ENCODE data around the gene MFSD11.
A peak's percentile ranks its signal among the peaks of the same experiment; 100 is the strongest.
"Not testable (repeated sequence)": the region's sequence is repeated elsewhere in the genome, so short reads cannot be mapped to it uniquely, and the experiment has no call there.

Gene MFSD11

GRCh38 chr17:76707985-76708807, 29.7 kb upstream of the MFSD11 start:
- no peak for DNase-seq (ENCODE audit: low read depth in 2 of 3, low spot score in 2 of 3)

- no peak for DNase-seq (ENCODE audit: low read depth in 2 of 3, low spot score in 2 of 3)
Observed at GRCh38 chr17:76709077-76709950, 28.6 kb upstream of the MFSD11 start.

GRCh38 chr17:76709951-76710862, 27.7 kb upstream of the MFSD11 start:
- not testable (repeated sequence) for DNase-seq (ENCODE audit: low read depth in 2 of 3, low spot score in 2 of 3)

GRCh38 chr17:76710863-76711611, 26.9 kb upstream of the MFSD11 start, which contains the start of gene MXRA7:
Gene MXRA7 (minus strand): TSS chr17:76710965. CDS start chr17:76710946, 19 bp downstream.
- DNase-seq (ENCODE audit: low read depth in 2 of 3, low spot score in 2 of 3) = peak in 2 of 3 experiments; percentile 40 to 49

- DNase-seq (ENCODE audit: low read depth in 2 of 3, low spot score in 2 of 3) = not testable (repeated sequence)
Observed at GRCh38 chr17:76712321-76712720, 25.6 kb upstream of the MFSD11 start.

- no peak for DNase-seq (ENCODE audit: low read depth in 2 of 3, low spot score in 2 of 3)
Observed at GRCh38 chr17:76713765-76714164, 24.2 kb upstream of the MFSD11 start.

- DNase-seq (ENCODE audit: low read depth in 2 of 3, low spot score in 2 of 3) = no peak
Observed at GRCh38 chr17:76714336-76714735, 23.6 kb upstream of the MFSD11 start.

- DNase-seq (ENCODE audit: low read depth in 2 of 3, low spot score in 2 of 3) = peak in 2 of 3 experiments; percentile 69 to 72
Observed at GRCh38 chr17:76714822-76715495, 23.0 kb upstream of the MFSD11 start.

- DNase-seq (ENCODE audit: low read depth in 2 of 3, low spot score in 2 of 3) = no peak
Observed at GRCh38 chr17:76715496-76715830, 22.5 kb upstream of the MFSD11 start.

GRCh38 chr17:76716146-76716838, 21.6 kb upstream of the MFSD11 start:
- DNase-seq (ENCODE audit: low read depth in 2 of 3, low spot score in 2 of 3) = peak in 1 of 3 experiments; percentile 57

- no peak for DNase-seq (ENCODE audit: low read depth in 2 of 3, low spot score in 2 of 3)
Observed at GRCh38 chr17:76716839-76717215, 21.1 kb upstream of the MFSD11 start.

GRCh38 chr17:76718516-76718915, 19.4 kb upstream of the MFSD11 start:
- DNase-seq (ENCODE audit: low read depth in 2 of 3, low spot score in 2 of 3) = no peak

GRCh38 chr17:76720211-76720610, 17.7 kb upstream of the MFSD11 start:
- DNase-seq (ENCODE audit: low read depth in 2 of 3, low spot score in 2 of 3) = no peak

GRCh38 chr17:76720941-76721340, 17.0 kb upstream of the MFSD11 start:
- DNase-seq (ENCODE audit: low read depth in 2 of 3, low spot score in 2 of 3) = no peak

GRCh38 chr17:76721463-76721862, 16.5 kb upstream of the MFSD11 start:
- DNase-seq (ENCODE audit: low read depth in 2 of 3, low spot score in 2 of 3) = no peak

GRCh38 chr17:76722279-76722678, 15.6 kb upstream of the MFSD11 start:
- no peak for DNase-seq (ENCODE audit: low read depth in 2 of 3, low spot score in 2 of 3)

- DNase-seq (ENCODE audit: low read depth in 2 of 3, low spot score in 2 of 3) = not testable (repeated sequence)
Observed at GRCh38 chr17:76722977-76723376, 14.9 kb upstream of the MFSD11 start.

- no peak for DNase-seq (ENCODE audit: low read depth in 2 of 3, low spot score in 2 of 3)
Observed at GRCh38 chr17:76723812-76724211, 14.1 kb upstream of the MFSD11 start.

- peak in 2 of 3 experiments; percentile 47 to 57 for DNase-seq (ENCODE audit: low read depth in 2 of 3, low spot score in 2 of 3)
Observed at GRCh38 chr17:76725580-76726230, 12.2 kb upstream of the MFSD11 start.

Measured in activated CD8-positive, alpha-beta memory T cell treated with anti-CD3 and anti-CD28 coated beads for 48 hours (primary cell).